Naive thymus-derived CD4-positive, alpha-beta T cell (primary cell): ENCODE results near the gene BCHE. TPM values are rescaled to one million over a fixed set of nuclear protein-coding genes. Genes with fewer than 3 reads are reported as not detected.

Experiments
- ATAC-seq: fragments of 150-1000 bp; cut with Tn5 transposase; 2 replicates; pipeline ENCODE4 v1.10.0; 2021; ENCODE audit warnings: mild to moderate bottlenecking, moderate library complexity
- CTCF ChIA-PET: fragments of 350-600 bp; sonication (Branson Sonifier 250); formaldehyde crosslinking; loops from one replicate; lab custom pipeline; 2021; ENCODE audit warnings: antibody characterized with exemption; lab: Charles Lee
- POLR2A ChIA-PET: fragments of 350-600 bp; sonication (Branson Sonifier 250); formaldehyde crosslinking; loops from one replicate; lab custom pipeline; 2021; ENCODE audit warnings: antibody characterized with exemption, inconsistent platforms; lab: Charles Lee
- DNase-seq, 9 donors: peaks; one replicate each; pipeline versions ENCODE4 v3.0.0 to v3.0.0-alpha.2; 2020 to 2022; ENCODE audit warnings: mixed read lengths in 1 of 9
- H3K27ac ChIP-seq: one replicate; pipeline ENCODE4 v1.7.0; 2013; ENCODE audit warnings: mild to moderate bottlenecking, low read depth, low read length, moderate library complexity
- H3K27me3 ChIP-seq, 2 donors: one replicate each; pipeline ENCODE4 v1.7.0; 2013; ENCODE audit warnings: low read length in 2 of 2, mild to moderate bottlenecking in 2 of 2, moderate library complexity in 2 of 2; ENCODE audit not compliant: control insufficient read depth in 2 of 2, insufficient read depth in 2 of 2
- H3K36me3 ChIP-seq, 3 experiments: 1 replicate in 2 of 3; 2 replicates in 1 of 3; pipeline ENCODE4 v1.7.0; 2013; ENCODE audit warnings: low read length in 3 of 3, mild to moderate bottlenecking in 3 of 3, moderate library complexity in 1 of 3; ENCODE audit not compliant: insufficient read depth in 3 of 3, control insufficient read depth in 2 of 3
- H3K4me1 ChIP-seq, 2 donors: one replicate each; pipeline ENCODE4 v1.7.0; 2013; ENCODE audit warnings: low read length in 2 of 2, mild to moderate bottlenecking in 2 of 2, moderate library complexity in 1 of 2; ENCODE audit not compliant: control insufficient read depth in 2 of 2, insufficient read depth in 2 of 2
- H3K4me3 ChIP-seq: 2 replicates; pipeline ENCODE4 v1.7.0; 2013; ENCODE audit warnings: mild to moderate bottlenecking, low read length
- H3K9me3 ChIP-seq, 3 experiments: 1 replicate in 2 of 3; 2 replicates in 1 of 3; pipeline ENCODE4 v1.7.0; 2013; ENCODE audit warnings: low read length in 3 of 3; ENCODE audit not compliant: control insufficient read depth in 2 of 3
- H3K27ac Mint-ChIP-seq, 9 donors: one replicate each; pipeline ENCODE4 v1.8.0; 2020 to 2022; ENCODE audit warnings: mixed read lengths in 9 of 9, mild to moderate bottlenecking in 8 of 9, moderate library complexity in 5 of 9, inconsistent platforms in 2 of 9
- H3K27me3 Mint-ChIP-seq, 5 donors: one replicate each; pipeline ENCODE4 v1.8.0; 2021 to 2022; ENCODE audit warnings: mixed read lengths in 5 of 5, mild to moderate bottlenecking in 1 of 5
- H3K36me3 Mint-ChIP-seq, 5 donors: one replicate each; pipeline ENCODE4 v1.8.0; 2020 to 2022; ENCODE audit warnings: mixed read lengths in 5 of 5, mild to moderate bottlenecking in 3 of 5, inconsistent platforms in 1 of 5
- H3K4me1 Mint-ChIP-seq, 7 donors: one replicate each; pipeline ENCODE4 v1.8.0; 2020 to 2022; ENCODE audit warnings: mixed read lengths in 7 of 7, mild to moderate bottlenecking in 3 of 7, inconsistent platforms in 1 of 7
- H3K4me3 Mint-ChIP-seq, 10 donors: one replicate each; pipeline ENCODE4 v1.8.0; 2020 to 2022; ENCODE audit warnings: mild to moderate bottlenecking in 10 of 10, mixed read lengths in 10 of 10, moderate library complexity in 6 of 10, inconsistent platforms in 2 of 10
- H3K9me3 Mint-ChIP-seq, 11 donors: one replicate each; pipeline ENCODE4 v1.8.0; 2020 to 2022; ENCODE audit warnings: mixed read lengths in 11 of 11, mild to moderate bottlenecking in 4 of 11, inconsistent platforms in 1 of 11, moderate library complexity in 1 of 11
- intact Hi-C, 2 donors: fragments of 100-400 bp; cut with micrococcal nuclease; formaldehyde crosslinking; loops; one replicate each; pipeline ENCODE4 v1.15.1; 2023
- polyA plus RNA-seq, 2 donors: library from polyadenylated mRNA; unstranded; fragments of 300-500 nt; fragmentation: Illumina TruSeq; gene quantifications; one replicate each; pipeline ENCODE4 v1.2.3, GENCODE V29; 2021
- total RNA-seq, 6 experiments: library from RNA in 5 of 6; stranded (reverse) in 5 of 6; gene quantifications; 1 replicate in 5 of 6; 2 replicates in 1 of 6; pipeline ENCODE4 v1.2.3 and lab custom pipeline; 2021 to 2026

The BCHE gene
- total and polyA plus RNA-seq, 7 experiments from 2014 or later: not detected

- Histone ChIP-seq H3K27ac (no peak overlapping the region), H3K4me1 (no peaks in the 10 kb centered on the region), H3K36me3 (no peaks in the 10 kb centered on the region), H3K4me3 (no peak overlapping the region), H3K27me3 (no peaks in the 10 kb centered on the region), H3K9me3 (no peaks in the 10 kb centered on the region)
- no peak for DNase-seq
- ChIA-PET POLR2A (no interaction called here), CTCF (no interaction called here)
- Mint-ChIP-seq H3K36me3 (no peaks in the 10 kb centered on the region), H3K4me3 (no peak overlapping the region), H3K4me1 (no peaks in the 10 kb centered on the region), H3K27me3 (no peaks in the 10 kb centered on the region), H3K27ac (no peak overlapping the region), H3K9me3 (peaks cover 0 to 13% (median 4%) of the 10 kb centered on the region in 11 donors)
- ATAC-seq: no peak
- intact Hi-C loops: no loop called here
These were observed 52.9 kb downstream of the BCHE start for GRCh38 chr3:165784337-165784736.

GRCh38 chr3:165783383-165783782, 53.8 kb downstream of the BCHE start:
- no peak overlapping the region for H3K4me3 Mint-ChIP-seq
- DNase-seq (no peak), ATAC-seq (no peak)
- POLR2A ChIA-PET: no interaction called here
- peaks cover 0 to 13% (median 4%) of the 10 kb centered on the region in 11 donors for H3K9me3 Mint-ChIP-seq
- CTCF ChIA-PET: no interaction called here
- no peaks in the 10 kb centered on the region for H3K27me3 ChIP-seq
- intact Hi-C loops: no loop called here
- no peak overlapping the region for H3K27ac Mint-ChIP-seq
- H3K4me1 Mint-ChIP-seq: no peaks in the 10 kb centered on the region
- no peaks in the 10 kb centered on the region for H3K27me3 Mint-ChIP-seq
- no peaks in the 10 kb centered on the region for H3K9me3 ChIP-seq
- no peaks in the 10 kb centered on the region for H3K36me3 Mint-ChIP-seq
- H3K4me1 ChIP-seq: no peaks in the 10 kb centered on the region
- H3K36me3 ChIP-seq: no peaks in the 10 kb centered on the region
- H3K27ac ChIP-seq: no peak overlapping the region
- H3K4me3 ChIP-seq: no peak overlapping the region

DNA sequence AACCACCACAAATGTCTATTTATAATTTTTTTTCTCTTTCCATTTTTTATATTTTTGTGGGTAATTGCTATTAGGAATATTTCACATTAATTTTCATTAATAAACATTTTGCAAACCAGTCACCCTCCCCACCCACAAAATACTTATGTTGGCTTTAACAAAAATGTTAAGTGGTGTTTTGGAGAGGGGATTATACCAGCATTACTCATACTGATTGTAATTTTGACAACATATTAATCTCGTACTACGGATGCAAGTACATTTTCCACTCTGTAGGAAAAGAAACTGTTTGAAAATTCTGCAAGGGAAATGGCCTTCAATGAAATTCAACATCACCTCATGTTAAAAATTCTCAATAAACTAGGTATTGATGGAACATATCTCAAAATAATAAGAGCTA, 58.3 kb downstream of the BCHE start:
- Histone ChIP-seq H3K27ac (no peak overlapping the region), H3K4me1 (no peaks in the 10 kb centered on the region), H3K4me3 (no peak overlapping the region), H3K9me3 (no peaks in the 10 kb centered on the region), H3K27me3 (no peaks in the 10 kb centered on the region), H3K36me3 (no peaks in the 10 kb centered on the region)
- DNase-seq: no peak
- no peaks in the 10 kb centered on the region for H3K27me3 Mint-ChIP-seq
- no peaks in the 10 kb centered on the region for H3K4me1 Mint-ChIP-seq
- ChIA-PET POLR2A (no interaction called here), CTCF (no interaction called here)
- ATAC-seq: no peak
- intact Hi-C loops: no loop called here
- H3K27ac Mint-ChIP-seq: no peak overlapping the region
- H3K9me3 Mint-ChIP-seq: peaks cover 0 to 13% (median 4%) of the 10 kb centered on the region in 11 donors
- no peaks in the 10 kb centered on the region for H3K36me3 Mint-ChIP-seq
- no peak overlapping the region for H3K4me3 Mint-ChIP-seq

DNA sequence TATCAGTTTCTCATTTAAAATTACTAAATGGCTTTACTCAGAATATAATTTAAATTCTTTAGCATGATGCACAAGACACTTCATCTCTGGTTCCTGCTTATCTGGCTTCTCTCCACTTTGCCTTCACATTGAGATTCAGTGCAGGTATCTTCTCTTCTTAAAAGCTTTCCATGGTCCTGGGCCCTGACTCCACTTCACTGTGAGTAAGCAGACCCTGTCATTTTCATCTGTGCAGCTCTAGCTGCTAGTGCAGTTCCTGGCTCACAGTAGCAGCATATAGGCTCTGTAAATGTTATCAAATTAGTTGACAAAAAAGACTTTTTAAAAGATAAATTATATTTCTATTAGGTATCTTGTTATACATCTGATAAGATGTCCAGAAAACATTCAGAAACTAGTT, 58.8 kb downstream of the BCHE start:
- no peak overlapping the region for H3K4me3 ChIP-seq
- Mint-ChIP-seq H3K4me3 (no peak overlapping the region), H3K36me3 (no peaks in the 10 kb centered on the region), H3K4me1 (no peaks in the 10 kb centered on the region), H3K27ac (no peak overlapping the region), H3K27me3 (no peaks in the 10 kb centered on the region), H3K9me3 (peaks cover 0 to 13% (median 4%) of the 10 kb centered on the region in 11 donors)
- intact Hi-C loops: no loop called here
- H3K4me1 ChIP-seq: no peaks in the 10 kb centered on the region
- no peaks in the 10 kb centered on the region for H3K27me3 ChIP-seq
- DNase-seq: no peak
- H3K9me3 ChIP-seq: no peaks in the 10 kb centered on the region
- H3K27ac ChIP-seq: no peak overlapping the region
- ATAC-seq: no peak
- ChIA-PET POLR2A (no interaction called here), CTCF (no interaction called here)
- no peaks in the 10 kb centered on the region for H3K36me3 ChIP-seq

- peaks cover 0 to 9% (median 4%) of the 10 kb centered on the region in 11 donors for H3K9me3 Mint-ChIP-seq
- H3K36me3 Mint-ChIP-seq: no peaks in the 10 kb centered on the region
- ChIA-PET CTCF (no interaction called here), POLR2A (no interaction called here)
- no peaks in the 10 kb centered on the region for H3K27me3 Mint-ChIP-seq
- H3K4me1 Mint-ChIP-seq: no peaks in the 10 kb centered on the region
- Histone ChIP-seq H3K36me3 (no peaks in the 10 kb centered on the region), H3K27ac (no peak overlapping the region), H3K4me3 (no peak overlapping the region), H3K9me3 (no peaks in the 10 kb centered on the region), H3K4me1 (no peaks in the 10 kb centered on the region), H3K27me3 (no peaks in the 10 kb centered on the region)
- ATAC-seq (no peak), DNase-seq (no peak)
- H3K4me3 Mint-ChIP-seq: no peak overlapping the region
- intact Hi-C loops: no loop called here
- H3K27ac Mint-ChIP-seq: no peak overlapping the region
These were observed 61.4 kb downstream of the BCHE start for GRCh38 chr3:165775824-165776223.

GRCh38 chr3:165770781-165771180, 66.4 kb downstream of the BCHE start:
- Histone ChIP-seq H3K27me3 (no peaks in the 10 kb centered on the region), H3K27ac (no peak overlapping the region), H3K9me3 (no peaks in the 10 kb centered on the region), H3K4me1 (no peaks in the 10 kb centered on the region), H3K4me3 (no peak overlapping the region), H3K36me3 (no peaks in the 10 kb centered on the region)
- Mint-ChIP-seq H3K27ac (no peak overlapping the region), H3K9me3 (peaks cover 0 to 17% (median 5%) of the 10 kb centered on the region in 11 donors), H3K4me3 (no peak overlapping the region), H3K4me1 (no peaks in the 10 kb centered on the region), H3K27me3 (no peaks in the 10 kb centered on the region), H3K36me3 (no peaks in the 10 kb centered on the region)
- ChIA-PET POLR2A (no interaction called here), CTCF (no interaction called here)
- DNase-seq (no peak), ATAC-seq (no peak)
- intact Hi-C loops: no loop called here

GRCh38 chr3:165768680-165769079, 68.5 kb downstream of the BCHE start:
- ChIA-PET POLR2A (no interaction called here), CTCF (no interaction called here)
- Histone ChIP-seq H3K4me1 (no peaks in the 10 kb centered on the region), H3K4me3 (no peak overlapping the region), H3K27ac (no peak overlapping the region), H3K36me3 (no peaks in the 10 kb centered on the region), H3K9me3 (no peaks in the 10 kb centered on the region), H3K27me3 (no peaks in the 10 kb centered on the region)
- Mint-ChIP-seq H3K9me3 (peaks cover 0 to 34% (median 7%) of the 10 kb centered on the region in 11 donors), H3K27me3 (no peaks in the 10 kb centered on the region), H3K27ac (no peak overlapping the region), H3K36me3 (no peaks in the 10 kb centered on the region), H3K4me1 (no peaks in the 10 kb centered on the region), H3K4me3 (no peak overlapping the region)
- DNase-seq: no peak
- intact Hi-C loops: no loop called here
- ATAC-seq: no peak
